IMR-90 (cell line): Measurements from ENCODE around the gene CD46. TPM values are rescaled to one million over a fixed set of nuclear protein-coding genes. Genes with fewer than 3 reads are reported as not detected.

Experiments used
- ATAC-seq: fragments of 200-7000 bp; cut with Tn5 transposase; 2 replicates; pipeline ENCODE4 v1.9.1; 2020; ENCODE audit warnings: low read depth, mild to moderate bottlenecking, moderate library complexity
- BruUV-seq: library from RNA; stranded (reverse); fragments of 400-500 nt; replicated peaks from 2 replicates; lab custom pipeline; 2021; lab: Mats Ljungman, UMichigan
- CTCF ChIA-PET: fragments of 300-600 bp; formaldehyde crosslinking; extraction: SDS; loops from one replicate; lab custom pipeline; 2021; ENCODE audit warnings: antibody characterized with exemption; lab: Yijun Ruan, JAX
- POLR2A ChIA-PET: fragments of 300-600 bp; sonication (Branson Sonifier 250); formaldehyde crosslinking; loops from one replicate; lab custom pipeline; 2022; ENCODE audit warnings: antibody characterized with exemption; ENCODE audit not compliant: unreplicated experiment; lab: Charles Lee
- DNase-seq: peaks from one replicate; pipeline ENCODE4 v3.0.0; 2013
- H2AFZ ChIP-seq: replicated peaks from 2 replicates; pipeline ENCODE3; 2013; ENCODE audit warnings: low read length, mild to moderate bottlenecking; ENCODE audit not compliant: poor library complexity
- H2AK5ac ChIP-seq: 2 replicates; pipeline ENCODE4 v1.6.1; 2013; ENCODE audit warnings: low read depth, low read length, inconsistent platforms
- H2AK9ac ChIP-seq: replicated peaks from 2 replicates; pipeline ENCODE3; 2013; ENCODE audit warnings: mild to moderate bottlenecking, low read depth, low read length, moderate library complexity; ENCODE audit not compliant: poor library complexity
- H2BK120ac ChIP-seq: 2 replicates; pipeline ENCODE4 v1.6.1; 2013; ENCODE audit warnings: low read depth, low read length, inconsistent platforms
- H2BK15ac ChIP-seq: 3 replicates; pipeline ENCODE4 v1.6.1; 2013; ENCODE audit warnings: low read depth, low read length, inconsistent platforms
- H2BK20ac ChIP-seq: 2 replicates; pipeline ENCODE4 v1.6.1; 2013; ENCODE audit warnings: low read depth, mild to moderate bottlenecking, inconsistent platforms, low read length, moderate library complexity
- H2BK5ac ChIP-seq: 2 replicates; pipeline ENCODE4 v1.6.1; 2013; ENCODE audit warnings: mild to moderate bottlenecking, low read depth, low read length, inconsistent platforms; ENCODE audit not compliant: poor library complexity, severe bottlenecking
- H3K14ac ChIP-seq: replicated peaks from 2 replicates; pipeline ENCODE4 v1.6.1; 2013; ENCODE audit warnings: low read depth, low read length, inconsistent platforms
- H3K18ac ChIP-seq: 2 replicates; pipeline ENCODE4 v1.6.1; 2013; ENCODE audit warnings: low read depth, low read length, control low read depth
- H3K23ac ChIP-seq: 2 replicates; pipeline ENCODE4 v1.6.1; 2013; ENCODE audit warnings: low read depth, low read length, inconsistent platforms
- H3K27ac ChIP-seq: 2 replicates; pipeline ENCODE4 v1.5.1; 2013; ENCODE audit warnings: mild to moderate bottlenecking, control low read depth, low read length; ENCODE audit not compliant: insufficient read depth
- H3K27me3 ChIP-seq: 2 replicates; pipeline ENCODE4 v1.6.1; 2013; ENCODE audit warnings: low read length; ENCODE audit not compliant: control insufficient read depth, insufficient read depth
- H3K36me3 ChIP-seq: 2 replicates; pipeline ENCODE4 v1.6.1; 2013; ENCODE audit warnings: low read length, mixed read lengths; ENCODE audit not compliant: control insufficient read depth, insufficient read depth
- H3K4ac ChIP-seq: 2 replicates; pipeline ENCODE4 v1.6.1; 2013; ENCODE audit warnings: low read depth, low read length, inconsistent platforms
- H3K4me1 ChIP-seq: 2 replicates; pipeline ENCODE4 v1.6.1; 2013; ENCODE audit warnings: low read length, mixed read lengths; ENCODE audit not compliant: control insufficient read depth, insufficient read depth
- H3K4me2 ChIP-seq: 2 replicates; pipeline ENCODE4 v1.6.1; 2013; ENCODE audit warnings: low read depth, mild to moderate bottlenecking, control low read depth, low read length, moderate library complexity
- H3K4me3 ChIP-seq: 2 replicates; pipeline ENCODE4 v1.5.1; 2013; ENCODE audit warnings: low read depth, mild to moderate bottlenecking, control low read depth, low read length, moderate library complexity; ENCODE audit not compliant: insufficient read depth
- H3K56ac ChIP-seq: 2 replicates; pipeline ENCODE4 v1.6.1; 2013; ENCODE audit warnings: low read length, inconsistent platforms; ENCODE audit not compliant: insufficient read depth; ENCODE audit errors: extremely low read depth
- H3K79me1 ChIP-seq, 2 experiments: 2 replicates each; pipeline ENCODE4 v1.6.1; 2013; ENCODE audit warnings: low read length in 2 of 2, inconsistent platforms in 1 of 2, low read depth in 1 of 2
- H3K9ac ChIP-seq: 2 replicates; pipeline ENCODE4 v1.6.1; 2013; ENCODE audit warnings: low read depth, low read length, control low read depth
- H3K9me1 ChIP-seq: 2 replicates; pipeline ENCODE4 v1.6.1; 2013; ENCODE audit warnings: low read length, inconsistent platforms; ENCODE audit not compliant: insufficient read depth
- H3K9me3 ChIP-seq: 2 replicates; pipeline ENCODE4 v1.6.1; 2013; ENCODE audit warnings: low read length; ENCODE audit not compliant: control insufficient read depth, insufficient read depth
- H4K20me1 ChIP-seq: 2 replicates; pipeline ENCODE4 v1.6.1; 2013; ENCODE audit warnings: low read length, inconsistent platforms; ENCODE audit not compliant: insufficient read depth
- H4K5ac ChIP-seq: 2 replicates; pipeline ENCODE4 v1.6.1; 2013; ENCODE audit warnings: mild to moderate bottlenecking, low read depth, low read length, control low read depth
- H4K8ac ChIP-seq, 2 experiments: 2 replicates each; pipeline ENCODE4 v1.6.1; 2013; ENCODE audit warnings: low read depth in 2 of 2, low read length in 2 of 2, control low read depth in 1 of 2, inconsistent platforms in 1 of 2
- H4K91ac ChIP-seq: 2 replicates; pipeline ENCODE4 v1.6.1; 2013; ENCODE audit warnings: low read depth, low read length, inconsistent platforms; ENCODE audit not compliant: insufficient read depth
- BHLHE40 ChIP-seq: fragments of 150-350 bp; IDR thresholded peaks from 2 replicates; pipeline ENCODE4 v1.6.1; 2016; ENCODE audit warnings: mild to moderate bottlenecking, low read depth, low read length
- CEBPB ChIP-seq: IDR thresholded peaks from 2 replicates; pipeline ENCODE4 v1.6.1; 2012; ENCODE audit warnings: low read depth, low read length, improper control_type of control experiment
- CHD1 ChIP-seq: IDR thresholded peaks from 2 replicates; pipeline ENCODE4 v1.6.1; 2012; ENCODE audit warnings: low read depth, low read length, improper control_type of control experiment
- CTCF ChIP-seq: conservative IDR thresholded peaks from 2 replicates; pipeline ENCODE4 v1.5.1; 2012; ENCODE audit warnings: mild to moderate bottlenecking, low read depth, low read length, improper control_type of control experiment
- FOS ChIP-seq: fragments of 150-350 bp; IDR thresholded peaks from 2 replicates; pipeline ENCODE4 v1.6.1; 2016; ENCODE audit warnings: low read depth, low read length
- MAFK ChIP-seq: IDR thresholded peaks from 2 replicates; pipeline ENCODE4 v1.6.1; 2012; ENCODE audit warnings: low read depth, low read length, improper control_type of control experiment
- MAZ ChIP-seq: IDR thresholded peaks from 2 replicates; pipeline ENCODE4 v1.6.1; 2012; ENCODE audit warnings: low read depth, mild to moderate bottlenecking, low read length, improper control_type of control experiment, moderate library complexity, borderline replicate concordance
- MXI1 ChIP-seq: IDR thresholded peaks from 2 replicates; pipeline ENCODE4 v1.6.1; 2012; ENCODE audit warnings: low read depth, mild to moderate bottlenecking, low read length, moderate library complexity, borderline replicate concordance
- NFE2L2 ChIP-seq: fragments of 150-350 bp; IDR thresholded peaks from 2 replicates; pipeline ENCODE4 v1.6.1; 2016; ENCODE audit warnings: low read depth, mild to moderate bottlenecking, low read length
- RCOR1 ChIP-seq: IDR thresholded peaks from 2 replicates; pipeline ENCODE4 v1.6.1; 2012; ENCODE audit warnings: mild to moderate bottlenecking, low read length, improper control_type of control experiment; ENCODE audit not compliant: insufficient replicate concordance
- RFX5 ChIP-seq: IDR thresholded peaks from 2 replicates; pipeline ENCODE4 v1.8.0; 2012; ENCODE audit warnings: low read depth, mild to moderate bottlenecking, low read length, moderate library complexity
- SMC3 ChIP-seq: fragments of 150-350 bp; IDR thresholded peaks from 2 replicates; pipeline ENCODE4 v1.6.1; 2016; ENCODE audit warnings: low read depth, mild to moderate bottlenecking, antibody characterized with exemption, low read length, moderate library complexity
- USF2 ChIP-seq: fragments of 150-350 bp; IDR thresholded peaks from 2 replicates; pipeline ENCODE4 v1.6.1; 2017; ENCODE audit warnings: mild to moderate bottlenecking, antibody characterized with exemption, low read length, low read depth
- WGBS, 2 experiments: methylation state at CpG; one replicate each; pipeline versions ENCODE4 v1.1.5 to v1.1.7; 2013; ENCODE audit warnings: missing lambda C conversion rate in 2 of 2; ENCODE audit not compliant: insufficient read length in 1 of 2; ENCODE audit errors: extremely low coverage in 2 of 2; 5-methylcytosine and 5-hydroxymethylcytosine counted together
- dilution Hi-C: fragments of 300-500 bp; cut with HindIII; formaldehyde crosslinking; loops from one replicate; pipeline ENCODE4 v1.14.3; 2018; ENCODE audit warnings: low sequenced_read_pairs; ENCODE audit not compliant: unreplicated experiment
- in situ Hi-C: fragments of 300-500 bp; cut with MboI; formaldehyde crosslinking; loops from 3 replicates; pipeline ENCODE4 v1.14.3; 2019; ENCODE audit warnings: low sequenced_read_pairs, inconsistent platforms, mixed read lengths
- intact Hi-C: fragments of 100-400 bp; cut with micrococcal nuclease; formaldehyde crosslinking; loops from 2 replicates; pipeline ENCODE4 v1.10.0; 2022
- polyA plus RNA-seq, 3 experiments: library from polyadenylated mRNA; depleted of rRNA; stranded (reverse); fragments of >200 nt; gene quantifications; 2 replicates each; pipeline ENCODE4 v1.2.3, GENCODE V29; 2012; ENCODE audit warnings: low replicate concordance in 1 of 3
- total RNA-seq: library from RNA; depleted of rRNA; stranded (reverse); fragments of >200 nt; gene quantifications from 2 replicates; pipeline ENCODE4 v1.2.3, GENCODE V29; 2012
- TF ChIP-seq, protein P1 (sequence below): fragments of 150-350 bp; IDR thresholded peaks from 2 replicates; pipeline ENCODE4 v1.6.1; 2016; ENCODE audit warnings: low read depth, mild to moderate bottlenecking, low read length, moderate library complexity, borderline replicate concordance

Gene CD46
- total and polyA plus RNA-seq, 2 of the 4 experiments (the other 2 are of a cell fraction) = 37.1 to 82.0 TPM

- intact Hi-C loops = no loop called here
- no peak overlapping the region for H2BK120ac ChIP-seq
- H3K14ac ChIP-seq = no peak overlapping the region
- POLR2A ChIA-PET = no interaction called here
- H4K8ac ChIP-seq = no peak overlapping the region
- H3K9me3 ChIP-seq = no peaks in the 10 kb centered on the region
- no peak overlapping the region for H4K91ac ChIP-seq
- no peak overlapping the region for H3K4me3 ChIP-seq
- H3K4ac ChIP-seq = no peak overlapping the region
- H3K27me3 ChIP-seq = no peaks in the 10 kb centered on the region
- CTCF ChIA-PET = interaction anchor here (2.2 to 2.8 kb wide), 2 partner anchors 39 to 133 kb away, joined by 13 to 30 read pairs; no protein-coding TSS in a partner anchor
- no peaks in the 10 kb centered on the region for H3K9me1 ChIP-seq
- ATAC-seq = no peak
- no peak for DNase-seq
- no peaks in the 10 kb centered on the region for H4K20me1 ChIP-seq
- no peak overlapping the region for H3K18ac ChIP-seq
- peaks cover 2 to 3% of the 10 kb centered on the region in 2 experiments; a peak in 2 of 4 replicates for H3K79me1 ChIP-seq
- H2AK5ac ChIP-seq = no peak overlapping the region
- H2BK15ac ChIP-seq = no peak overlapping the region
- H3K9ac ChIP-seq = no peak overlapping the region
- no peak overlapping the region for H3K23ac ChIP-seq
- no peak overlapping the region for H3K4me2 ChIP-seq
- 100% methylated on average over 1 of the region's 9 CpGs; no CpG with 5 or more reads in 1 of the 2 experiments for WGBS, 2 experiments
- in situ Hi-C loops = no loop called here
- no peak overlapping the region for H4K5ac ChIP-seq
- H2AFZ ChIP-seq = no peak overlapping the region
- H3K4me1 ChIP-seq = peaks cover 12% of the 10 kb centered on the region
- dilution Hi-C loops = no loop called here
- no peak overlapping the region for H2BK5ac ChIP-seq
- no TSS peak for BruUV-seq
- no peak overlapping the region for H3K56ac ChIP-seq
- no peak for TF ChIP-seq MXI1
- TF ChIP-seq MAZ = no peak
- TF ChIP-seq, protein P1, sequence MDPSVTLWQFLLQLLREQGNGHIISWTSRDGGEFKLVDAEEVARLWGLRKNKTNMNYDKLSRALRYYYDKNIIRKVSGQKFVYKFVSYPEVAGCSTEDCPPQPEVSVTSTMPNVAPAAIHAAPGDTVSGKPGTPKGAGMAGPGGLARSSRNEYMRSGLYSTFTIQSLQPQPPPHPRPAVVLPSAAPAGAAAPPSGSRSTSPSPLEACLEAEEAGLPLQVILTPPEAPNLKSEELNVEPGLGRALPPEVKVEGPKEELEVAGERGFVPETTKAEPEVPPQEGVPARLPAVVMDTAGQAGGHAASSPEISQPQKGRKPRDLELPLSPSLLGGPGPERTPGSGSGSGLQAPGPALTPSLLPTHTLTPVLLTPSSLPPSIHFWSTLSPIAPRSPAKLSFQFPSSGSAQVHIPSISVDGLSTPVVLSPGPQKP = no peak
- TF ChIP-seq CTCF = no peak
- no peak for TF ChIP-seq FOS
- no peak for TF ChIP-seq CHD1
- no peak for TF ChIP-seq USF2
- no peak for TF ChIP-seq RFX5
- TF ChIP-seq SMC3 = no peak
- TF ChIP-seq RCOR1 = no peak
- no peak for TF ChIP-seq NFE2L2
- no peak for TF ChIP-seq CEBPB
- no peak for TF ChIP-seq BHLHE40
- TF ChIP-seq MAFK = no peak
- no peaks in the 10 kb centered on the region for H3K36me3 ChIP-seq
- H2BK20ac ChIP-seq = no peak overlapping the region
- no peak overlapping the region for H2AK9ac ChIP-seq
- no peak overlapping the region for H3K27ac ChIP-seq
These were observed 78.9 kb downstream of the CD46 start for GRCh38 chr1:207830788-207831187.
